HG03095 (cell line): Measurements from ENCODE around the gene GLIS2.

ENCODE experiments used
- ATAC-seq: cut with Tn5 transposase; IDR thresholded peaks from one replicate; pipeline ENCODE4 v1.9.1; 2021; ENCODE audit warnings: moderate library complexity; ENCODE audit not compliant: unreplicated experiment

The GLIS2 gene

GRCh38 chr16:4350365-4350786 lies 34.5 kb downstream of the GLIS2 start:
- ATAC-seq: no peak

GRCh38 chr16:4350787-4351659 lies 35.2 kb downstream of the GLIS2 start, which contains the start of gene PAM16:
Gene PAM16 (minus strand): TSS chr16:4351321. CDS start chr16:4351234, 87 bp downstream.
- peak; percentile 82 for ATAC-seq

DNA sequence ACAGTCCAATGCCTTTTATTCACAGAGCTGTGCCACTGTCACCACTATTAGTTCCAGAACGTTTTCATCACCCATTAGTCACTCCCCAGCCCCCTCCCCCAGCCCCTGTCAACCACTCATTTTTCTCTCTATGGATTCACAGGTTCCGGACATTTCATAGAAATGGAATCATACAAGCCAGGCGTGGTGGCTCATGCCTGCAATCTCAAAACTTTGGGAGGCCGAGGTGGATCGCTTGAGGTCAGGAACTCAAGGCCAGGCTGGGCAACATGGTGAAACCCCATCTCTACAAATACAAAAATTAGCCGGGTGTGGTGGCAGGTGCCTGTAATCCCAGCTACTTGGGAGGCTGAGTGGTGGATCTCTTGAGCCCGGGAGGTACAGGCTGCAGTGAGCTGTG lies 36.0 kb downstream of the GLIS2 start:
- no peak for ATAC-seq

GRCh38 chr16:4352843-4353242 lies 37.0 kb downstream of the GLIS2 start:
- ATAC-seq: no peak

DNA sequence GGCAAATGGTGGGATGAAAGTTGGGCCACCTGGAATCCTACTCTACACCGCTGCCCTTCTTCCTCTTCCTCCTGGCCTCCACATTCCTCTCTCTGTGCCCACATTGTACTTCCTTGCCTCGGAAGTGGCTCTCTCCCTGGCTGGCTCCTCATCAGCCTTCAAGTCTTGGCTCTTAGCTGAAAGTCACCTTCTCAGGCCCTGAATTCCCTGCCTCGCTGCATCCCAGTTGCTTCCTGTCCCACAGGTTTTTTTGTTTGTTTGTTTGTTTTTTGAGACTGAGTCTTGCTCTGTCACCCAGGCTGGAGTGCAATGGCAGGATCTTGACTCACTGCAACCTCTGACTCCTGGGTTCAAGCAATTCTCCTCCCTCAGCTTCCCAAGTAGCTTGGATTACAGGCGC lies 37.8 kb downstream of the GLIS2 start:
- ATAC-seq: no peak

DNA sequence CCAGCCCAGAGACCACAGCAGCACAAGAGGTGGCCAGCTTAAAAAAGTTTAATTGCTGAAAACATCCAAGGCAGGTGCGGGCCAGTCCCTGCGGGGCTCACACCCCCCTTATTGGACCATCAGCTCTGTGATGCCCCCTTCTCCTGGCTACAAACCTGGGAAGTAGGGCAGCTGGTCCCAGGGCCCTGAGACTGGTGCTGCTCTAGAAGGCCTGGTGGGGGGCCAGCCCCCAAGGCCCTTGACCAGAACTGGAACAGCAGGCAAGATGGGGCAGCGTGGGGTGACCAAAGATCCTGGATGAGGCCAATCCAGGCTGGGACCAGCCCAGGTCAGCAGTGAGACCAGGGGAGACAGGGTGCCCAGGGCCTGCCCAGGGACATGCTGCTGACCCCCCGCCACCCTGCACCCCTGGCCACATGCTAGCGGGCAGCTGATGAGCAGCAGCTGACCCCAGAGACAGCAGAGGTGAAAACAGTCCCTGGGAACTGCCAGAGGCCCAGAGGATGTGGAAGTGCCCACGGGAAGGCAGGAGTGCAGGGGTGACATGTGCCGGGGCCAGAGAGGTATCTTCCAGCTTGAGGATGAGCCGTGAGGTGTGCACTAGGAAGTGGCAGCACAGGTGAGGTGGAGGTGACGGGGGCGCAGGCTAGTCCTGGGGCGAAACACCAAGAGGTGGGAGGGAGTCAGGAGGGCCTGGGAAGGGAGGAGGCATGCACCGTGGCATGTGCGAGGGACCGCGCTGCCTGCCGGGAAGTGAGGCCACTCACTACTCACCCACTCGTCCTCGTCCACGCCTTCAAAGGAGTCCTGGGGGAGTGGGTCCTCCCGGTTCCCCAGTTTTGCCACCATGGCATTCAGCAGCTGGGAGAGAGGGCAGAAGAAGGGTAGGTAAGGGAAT lies 38.9 kb downstream of the GLIS2 start:
- ATAC-seq: no peak

- no peak for ATAC-seq
Observed at GRCh38 chr16:4356820-4357219, 41.0 kb downstream of the GLIS2 start.

DNA sequence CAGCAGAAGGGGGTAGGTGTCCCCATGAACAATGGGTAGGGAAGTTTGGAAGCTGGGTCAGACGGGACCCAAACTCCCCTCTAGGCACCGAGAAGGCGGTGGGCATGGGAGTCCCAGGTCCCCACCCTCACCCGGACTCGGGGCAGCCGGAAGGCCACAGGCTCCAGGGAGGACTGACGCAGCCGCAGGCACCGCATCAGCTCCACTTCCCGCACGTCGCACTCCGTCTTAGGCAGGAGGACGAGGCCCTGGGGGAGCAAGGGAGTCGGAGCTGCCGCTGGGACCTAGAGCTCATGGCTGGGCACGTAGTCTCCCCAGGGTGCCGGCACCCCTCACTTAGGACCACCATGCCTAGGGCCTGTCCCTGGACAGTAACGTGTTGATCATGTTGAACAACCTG lies 42.4 kb downstream of the GLIS2 start:
- ATAC-seq: no peak

DNA sequence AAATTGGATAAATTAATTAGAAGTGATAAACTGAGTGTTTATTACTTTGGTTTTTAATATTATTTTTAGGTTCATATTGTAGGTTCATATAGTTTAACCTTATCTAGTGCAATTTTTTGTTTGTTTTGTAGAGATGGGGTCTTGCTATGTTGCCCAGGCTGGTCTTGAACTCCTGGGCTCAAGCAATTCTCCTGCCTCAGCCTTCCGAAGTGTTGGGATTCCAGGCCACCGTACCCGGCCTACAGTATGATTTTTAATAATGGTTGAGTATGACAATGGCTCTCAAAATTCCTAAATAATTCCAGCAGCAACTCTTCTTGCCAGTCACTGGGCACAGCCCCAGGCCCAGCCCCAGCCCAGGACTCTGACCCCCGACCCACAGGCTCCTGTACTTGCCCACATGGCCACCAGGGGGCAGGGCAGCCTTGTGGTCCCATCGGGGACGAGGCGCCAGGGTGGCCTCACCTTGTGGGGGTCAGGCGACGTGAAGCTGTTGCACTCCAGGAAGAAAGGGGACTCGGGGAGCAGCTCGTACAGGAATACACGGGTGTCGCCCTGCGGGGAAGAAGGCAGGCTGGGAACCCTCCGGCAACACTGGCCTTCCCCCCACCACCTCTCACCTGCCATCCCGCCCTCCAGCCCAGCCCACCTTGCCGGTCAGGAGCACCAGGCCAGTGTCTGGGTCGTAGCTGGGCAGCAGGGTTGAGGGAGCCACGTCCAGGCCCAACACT lies 43.1 kb downstream of the GLIS2 start:
- ATAC-seq: no peak

- ATAC-seq: no peak
Observed at GRCh38 chr16:4359914-4360313, 44.0 kb downstream of the GLIS2 start.

- ATAC-seq: no peak
Observed at GRCh38 chr16:4360538-4361021, 44.7 kb downstream of the GLIS2 start.

DNA sequence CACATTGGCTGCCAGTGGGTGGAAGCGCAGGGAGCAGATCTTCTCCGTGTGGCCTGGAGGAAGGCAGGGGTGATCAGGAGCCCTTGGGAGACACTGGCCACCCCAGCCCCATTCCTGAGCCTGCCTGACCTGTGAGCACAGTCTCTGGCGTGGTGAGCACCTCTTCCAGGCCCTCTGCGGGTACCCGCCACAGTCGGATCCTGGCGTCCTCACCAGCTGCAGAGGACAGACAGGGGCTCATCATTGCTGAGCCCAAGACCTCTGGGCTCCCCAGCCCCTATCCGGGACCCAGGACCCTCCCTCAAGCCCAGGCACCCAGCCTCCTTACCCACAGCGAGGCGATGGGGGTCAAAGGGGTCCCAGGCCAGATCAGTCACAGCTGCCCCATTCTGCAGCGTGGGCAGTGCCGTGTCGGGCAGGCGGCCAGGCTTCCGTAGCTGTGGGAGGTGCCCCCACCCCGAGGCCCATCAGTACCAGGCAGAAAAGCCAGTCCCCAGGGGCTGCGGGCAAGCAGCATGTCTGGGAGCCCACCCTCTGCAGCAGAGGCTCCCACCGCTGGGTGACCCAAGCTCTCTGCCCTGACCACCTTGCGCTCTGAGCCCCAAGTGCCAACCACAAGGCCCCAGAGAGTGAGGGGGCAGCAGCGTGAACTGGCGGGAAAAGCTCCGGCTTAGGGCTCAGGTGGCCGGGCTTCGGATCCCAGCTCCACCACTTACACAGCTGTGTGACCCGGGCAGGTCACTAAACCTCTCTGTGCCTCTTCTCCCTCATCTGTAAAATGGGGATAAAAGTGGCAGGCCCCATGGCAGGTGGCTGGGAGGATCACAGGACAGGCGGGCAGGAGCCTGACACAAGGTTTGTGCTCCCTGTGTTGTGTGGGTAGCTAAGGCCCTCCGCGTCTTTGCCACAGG lies 45.4 kb downstream of the GLIS2 start:
- ATAC-seq: no peak

GRCh38 chr16:4361944-4362311 lies 46.1 kb downstream of the GLIS2 start:
- ATAC-seq: no peak

- ATAC-seq: no peak
Observed at GRCh38 chr16:4362476-4363135, 46.7 kb downstream of the GLIS2 start.

GRCh38 chr16:4364196-4365013 lies 48.5 kb downstream of the GLIS2 start:
- no peak for ATAC-seq

- ATAC-seq: peak; percentile 61
Observed at GRCh38 chr16:4365014-4365406, 49.1 kb downstream of the GLIS2 start.

- ATAC-seq: no peak
Observed at GRCh38 chr16:4365615-4366014, 49.7 kb downstream of the GLIS2 start.

DNA sequence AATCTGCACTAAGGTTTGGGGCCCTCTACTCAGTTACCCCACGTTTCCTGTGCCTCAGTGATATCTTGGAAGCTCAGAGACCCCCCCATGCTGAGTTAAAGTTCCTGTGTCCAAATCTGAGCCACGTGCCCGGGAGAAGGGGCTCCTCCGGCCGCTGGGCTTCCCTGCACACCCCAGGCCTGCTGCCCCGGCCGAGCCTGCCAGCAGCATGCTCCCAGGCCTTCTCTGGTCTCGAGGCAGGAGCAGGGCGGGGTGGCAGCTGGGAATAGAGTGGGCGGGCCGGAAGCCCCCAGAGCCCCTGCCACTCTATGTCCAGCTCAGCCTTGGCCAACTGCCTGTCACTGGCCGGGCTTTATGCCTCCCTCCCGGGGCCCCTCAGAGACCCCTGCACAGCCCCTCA lies 50.1 kb downstream of the GLIS2 start:
- no peak for ATAC-seq
